PFSK-1 (cell line): Measurements from ENCODE around the gene FSHR.

ENCODE experiments used
- FOXP2 ChIP-seq: optimal IDR thresholded peaks from 2 replicates; pipeline ENCODE3; 2011; ENCODE audit warnings: borderline replicate concordance, control low read depth, inconsistent platforms; ENCODE audit not compliant: insufficient read depth; ENCODE audit errors: extremely low read length, extremely low read depth
- POLR2AphosphoS5 ChIP-seq: IDR thresholded peaks from 2 replicates; pipeline ENCODE4 v1.6.1; 2012; ENCODE audit warnings: low read depth, mild to moderate bottlenecking, control low read depth, low read length, moderate library complexity
- SIN3A ChIP-seq: IDR thresholded peaks from 2 replicates; pipeline ENCODE4 v1.6.1; 2012; ENCODE audit warnings: mild to moderate bottlenecking, low read length, moderate library complexity, borderline replicate concordance; ENCODE audit not compliant: insufficient read depth
- TAF1 ChIP-seq: IDR thresholded peaks from 2 replicates; pipeline ENCODE4 v1.6.1; 2012; ENCODE audit warnings: low read length, control low read depth, borderline replicate concordance; ENCODE audit not compliant: insufficient read depth
- TF ChIP-seq, protein P1 (sequence below), 2 experiments: IDR thresholded peaks; 2 replicates each; pipeline versions ENCODE4 v1.6.1 to v1.8.0; 2011 to 2012; ENCODE audit warnings: low read depth in 2 of 2, low read length in 2 of 2, control low read depth in 1 of 2, inconsistent platforms in 1 of 2, mild to moderate bottlenecking in 1 of 2, moderate library complexity in 1 of 2; ENCODE audit not compliant: insufficient read depth in 1 of 2

FSHR gene

DNA sequence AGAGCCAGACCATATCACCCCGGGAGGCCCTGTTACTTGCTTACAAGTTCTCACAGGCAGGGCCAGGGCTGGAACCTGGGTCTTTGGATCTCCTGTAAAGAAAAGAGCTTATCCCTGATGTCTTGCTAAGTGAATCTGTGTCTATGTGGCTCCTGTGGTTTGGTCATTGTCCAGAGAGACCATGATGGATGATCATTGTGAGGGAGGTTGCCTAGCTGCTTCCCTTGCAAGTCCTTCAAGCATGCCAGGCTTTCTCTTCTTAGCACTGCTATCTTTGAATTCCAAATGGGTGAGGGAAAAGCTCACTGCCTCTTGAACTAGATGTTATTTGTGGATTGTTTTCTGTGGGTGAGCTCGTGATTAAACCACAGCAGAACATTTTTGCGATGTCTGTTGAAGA lies 151.6 kb downstream of the FSHR start:
- TF ChIP-seq POLR2AphosphoS5 (no peak), SIN3A (no peak), FOXP2 (no peak), TAF1 (no peak)

DNA sequence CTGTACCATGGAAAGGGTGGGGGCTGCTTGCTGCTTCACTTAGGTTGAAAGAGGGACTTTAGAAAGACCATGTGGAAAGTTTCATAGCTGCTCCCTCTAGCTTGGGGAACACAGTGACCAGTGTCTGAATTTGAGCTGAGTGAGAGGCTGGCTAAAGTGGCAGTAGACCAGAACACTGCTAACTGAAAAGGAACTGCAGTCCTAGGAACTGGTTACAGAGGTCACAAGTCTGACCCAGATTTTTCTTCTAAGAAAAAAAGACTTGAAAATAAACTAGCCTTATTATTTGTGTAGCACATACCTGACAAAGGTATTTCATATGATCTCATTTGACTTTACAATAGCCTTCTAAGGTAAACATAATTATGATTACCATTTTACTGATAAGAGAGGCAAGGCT lies 153.6 kb downstream of the FSHR start:
- no peak for TF ChIP-seq POLR2AphosphoS5
- TF ChIP-seq, protein P1, sequence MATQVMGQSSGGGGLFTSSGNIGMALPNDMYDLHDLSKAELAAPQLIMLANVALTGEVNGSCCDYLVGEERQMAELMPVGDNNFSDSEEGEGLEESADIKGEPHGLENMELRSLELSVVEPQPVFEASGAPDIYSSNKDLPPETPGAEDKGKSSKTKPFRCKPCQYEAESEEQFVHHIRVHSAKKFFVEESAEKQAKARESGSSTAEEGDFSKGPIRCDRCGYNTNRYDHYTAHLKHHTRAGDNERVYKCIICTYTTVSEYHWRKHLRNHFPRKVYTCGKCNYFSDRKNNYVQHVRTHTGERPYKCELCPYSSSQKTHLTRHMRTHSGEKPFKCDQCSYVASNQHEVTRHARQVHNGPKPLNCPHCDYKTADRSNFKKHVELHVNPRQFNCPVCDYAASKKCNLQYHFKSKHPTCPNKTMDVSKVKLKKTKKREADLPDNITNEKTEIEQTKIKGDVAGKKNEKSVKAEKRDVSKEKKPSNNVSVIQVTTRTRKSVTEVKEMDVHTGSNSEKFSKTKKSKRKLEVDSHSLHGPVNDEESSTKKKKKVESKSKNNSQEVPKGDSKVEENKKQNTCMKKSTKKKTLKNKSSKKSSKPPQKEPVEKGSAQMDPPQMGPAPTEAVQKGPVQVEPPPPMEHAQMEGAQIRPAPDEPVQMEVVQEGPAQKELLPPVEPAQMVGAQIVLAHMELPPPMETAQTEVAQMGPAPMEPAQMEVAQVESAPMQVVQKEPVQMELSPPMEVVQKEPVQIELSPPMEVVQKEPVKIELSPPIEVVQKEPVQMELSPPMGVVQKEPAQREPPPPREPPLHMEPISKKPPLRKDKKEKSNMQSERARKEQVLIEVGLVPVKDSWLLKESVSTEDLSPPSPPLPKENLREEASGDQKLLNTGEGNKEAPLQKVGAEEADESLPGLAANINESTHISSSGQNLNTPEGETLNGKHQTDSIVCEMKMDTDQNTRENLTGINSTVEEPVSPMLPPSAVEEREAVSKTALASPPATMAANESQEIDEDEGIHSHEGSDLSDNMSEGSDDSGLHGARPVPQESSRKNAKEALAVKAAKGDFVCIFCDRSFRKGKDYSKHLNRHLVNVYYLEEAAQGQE (IDR thresholded peaks at IDR 0.05; ENCODE audit: insufficient read depth in 1 of 2, low read depth in 2 of 2, low read length in 2 of 2) = no peak
- no peak for TF ChIP-seq SIN3A
- no peak for TF ChIP-seq FOXP2
- no peak for TF ChIP-seq TAF1

DNA sequence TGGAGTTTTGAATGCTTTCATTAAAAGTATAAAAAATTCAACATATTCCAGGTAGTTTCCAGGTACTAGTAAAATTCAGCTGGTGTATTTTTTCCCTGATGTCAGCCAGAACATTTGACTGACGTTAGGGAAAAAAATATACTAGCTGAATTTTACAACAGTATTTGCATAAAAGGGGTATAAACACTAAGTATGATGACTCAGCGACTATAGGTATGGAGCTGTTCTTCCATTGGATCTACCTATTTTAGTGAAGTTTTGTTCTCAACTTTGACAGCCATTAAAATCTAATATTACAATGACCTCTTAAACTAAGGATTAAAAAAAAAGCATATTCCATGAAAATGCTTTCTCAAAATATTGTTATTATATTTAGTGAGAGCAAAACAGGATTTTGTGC lies 155.9 kb downstream of the FSHR start:
- TF ChIP-seq POLR2AphosphoS5 = no peak
- no peak for TF ChIP-seq SIN3A
- no peak for TF ChIP-seq TAF1
- TF ChIP-seq, protein P1 (IDR thresholded peaks at IDR 0.05; ENCODE audit: insufficient read depth in 1 of 2, low read depth in 2 of 2, low read length in 2 of 2) = no peak
- no peak for TF ChIP-seq FOXP2

DNA sequence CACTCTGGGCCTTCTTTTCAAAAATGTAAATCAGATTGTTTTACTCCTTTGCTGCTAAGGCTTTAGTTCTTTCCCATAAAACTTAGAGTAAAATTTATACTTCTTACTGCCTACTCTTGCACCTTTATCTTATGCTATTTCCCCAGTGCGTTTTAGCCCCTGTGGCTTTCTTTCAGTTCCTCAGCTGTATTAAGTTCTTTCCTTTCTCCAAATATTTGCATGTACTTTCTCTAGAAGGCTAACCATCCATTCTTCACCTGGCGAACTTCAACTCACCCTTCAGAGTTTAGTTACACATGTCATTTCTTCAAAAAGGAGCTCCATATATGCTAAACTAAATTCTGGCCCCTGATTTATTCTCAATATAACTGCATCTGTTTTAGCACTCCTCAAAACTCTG lies 160.7 kb downstream of the FSHR start:
- TF ChIP-seq, protein P1 (IDR thresholded peaks at IDR 0.05; ENCODE audit: insufficient read depth in 1 of 2, low read depth in 2 of 2, low read length in 2 of 2) = no peak
- TF ChIP-seq TAF1 (no peak), POLR2AphosphoS5 (no peak), FOXP2 (no peak), SIN3A (no peak)

DNA sequence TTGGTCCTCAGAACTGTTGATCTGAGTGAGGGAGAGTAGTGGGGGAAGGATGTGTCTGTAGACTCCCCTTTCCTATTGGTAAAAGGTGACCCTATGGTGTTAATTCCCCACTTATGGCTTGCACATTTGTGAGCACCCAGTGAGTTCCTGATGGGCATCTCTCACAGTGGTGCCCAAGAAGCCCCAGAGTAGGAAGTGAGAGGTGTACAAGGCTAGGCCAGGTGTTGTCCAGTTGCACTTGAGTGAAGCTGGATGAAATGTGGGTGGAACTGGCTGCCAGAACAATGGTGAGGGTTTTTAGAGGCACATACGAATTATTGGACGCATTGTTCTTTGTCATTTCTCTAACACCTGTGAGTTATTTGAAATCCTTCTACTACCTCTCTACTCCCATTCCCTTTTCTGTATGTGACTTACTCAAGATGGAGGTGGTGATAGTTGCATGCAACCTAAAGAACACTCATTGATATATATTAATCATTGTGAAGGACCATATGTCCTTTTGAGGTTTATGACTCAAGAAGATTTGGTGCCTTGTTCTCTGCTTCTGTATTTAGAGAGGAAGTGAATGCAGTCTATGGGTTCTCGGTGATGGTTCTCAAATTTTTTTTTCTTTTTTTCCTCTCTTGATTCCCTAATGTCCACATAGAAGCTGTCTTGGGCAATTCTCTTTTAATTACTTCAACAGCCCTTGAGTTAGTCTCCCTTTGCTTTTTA lies 162.7 kb downstream of the FSHR start:
- TF ChIP-seq TAF1 = no peak
- TF ChIP-seq SIN3A = no peak
- TF ChIP-seq FOXP2 = no peak
- TF ChIP-seq, protein P1 (IDR thresholded peaks at IDR 0.05; ENCODE audit: insufficient read depth in 1 of 2, low read depth in 2 of 2, low read length in 2 of 2) = no peak
- no peak for TF ChIP-seq POLR2AphosphoS5
